RPMI7951 (cell line): ENCODE results near the gene TANC1. TPM values are rescaled to one million over a fixed set of nuclear protein-coding genes. Genes with fewer than 3 reads are reported as not detected.

Experiments used
- DNase-seq: peaks from one replicate; pipeline ENCODE4 v3.0.0-alpha.2; 2012; ENCODE audit warnings: low read depth
- total RNA-seq: library from RNA; depleted of rRNA; stranded (reverse); fragments of >200 nt; shearing (Covaris generic); gene quantifications from 2 replicates; pipeline ENCODE4 v1.2.3, GENCODE V29; 2014

Gene TANC1
- total RNA-seq, 1 experiment from 2014 or later: 24.4 TPM

- DNase-seq: no peak
These were observed 6.4 kb upstream of the TANC1 start for GRCh38 chr2:158962074-158962473.

- no peak for DNase-seq
These were observed 5.4 kb upstream of the TANC1 start for GRCh38 chr2:158963071-158963470.

GRCh38 chr2:158965107-158965506, 3.3 kb upstream of the TANC1 start:
- DNase-seq: peak; percentile 27

GRCh38 chr2:158965641-158966040, 2.8 kb upstream of the TANC1 start:
- DNase-seq: peak; percentile 15

- peak; percentile 28 for DNase-seq
These were observed 2.1 kb upstream of the TANC1 start for GRCh38 chr2:158966312-158966711.

- DNase-seq: no peak
These were observed 1.2 kb upstream of the TANC1 start for GRCh38 chr2:158967114-158967730.

GRCh38 chr2:158967731-158968395, 577 bp upstream of the TANC1 start:
- peak; percentile 95 for DNase-seq

GRCh38 chr2:158969162-158969714, 798 bp downstream of the TANC1 start:
- no peak for DNase-seq

GRCh38 chr2:158969715-158970240, 1.3 kb downstream of the TANC1 start:
- peak; percentile 22 for DNase-seq

GRCh38 chr2:158970241-158970751, 1.9 kb downstream of the TANC1 start:
- peak; percentile 54 for DNase-seq

- DNase-seq: peak; percentile 77
These were observed 4.9 kb downstream of the TANC1 start for GRCh38 chr2:158973116-158973956.

- DNase-seq: no peak
These were observed 7.0 kb downstream of the TANC1 start for GRCh38 chr2:158975271-158975921.

GRCh38 chr2:158979772-158980171, 11.3 kb downstream of the TANC1 start:
- no peak for DNase-seq

- DNase-seq: no peak
These were observed 16.2 kb downstream of the TANC1 start for GRCh38 chr2:158984604-158985135.

GRCh38 chr2:158988501-158988900, 20.1 kb downstream of the TANC1 start:
- DNase-seq: no peak

- DNase-seq: no peak
These were observed 20.7 kb downstream of the TANC1 start for GRCh38 chr2:158989165-158989564.

GRCh38 chr2:158990397-158991214, 22.2 kb downstream of the TANC1 start:
- DNase-seq: peak; percentile 87

- DNase-seq: no peak
These were observed 24.6 kb downstream of the TANC1 start for GRCh38 chr2:158993030-158993429.

- no peak for DNase-seq
These were observed 25.5 kb downstream of the TANC1 start for GRCh38 chr2:158993721-158994587.
